ENCODE data around the gene HSP90AB1.

Gene HSP90AB1

GRCh38 chr6:44289726-44290260 is 42.9 kb downstream of the HSP90AB1 start:
- no peak for DNase-seq (ENCODE audit: low read depth)

- DNase-seq (ENCODE audit: low read depth), result no peak
Observed at GRCh38 chr6:44291841-44292240, 44.9 kb downstream of the HSP90AB1 start.

- no peak for DNase-seq (ENCODE audit: low read depth)
Observed at GRCh38 chr6:44292661-44293365, 45.9 kb downstream of the HSP90AB1 start.

GRCh38 chr6:44294832-44295791 is 48.2 kb downstream of the HSP90AB1 start:
- no peak for DNase-seq (ENCODE audit: low read depth)

- peak; percentile 15 for DNase-seq (ENCODE audit: low read depth)
Observed at GRCh38 chr6:44297063-44298038, 50.5 kb downstream of the HSP90AB1 start.

GRCh38 chr6:44298055-44298803 is 51.3 kb downstream of the HSP90AB1 start:
- DNase-seq (ENCODE audit: low read depth), result no peak

- no peak for DNase-seq (ENCODE audit: low read depth)
Observed at GRCh38 chr6:44298864-44299263, 52.0 kb downstream of the HSP90AB1 start.

GRCh38 chr6:44300292-44300823 is 53.5 kb downstream of the HSP90AB1 start:
- no peak for DNase-seq (ENCODE audit: low read depth)

- DNase-seq (ENCODE audit: low read depth), result no peak
Observed at GRCh38 chr6:44301106-44301505, 54.2 kb downstream of the HSP90AB1 start.

- no peak for DNase-seq (ENCODE audit: low read depth)
Observed at GRCh38 chr6:44301782-44302564, 55.1 kb downstream of the HSP90AB1 start.

- DNase-seq (ENCODE audit: low read depth), result no peak
Observed at GRCh38 chr6:44302856-44303255, 56.0 kb downstream of the HSP90AB1 start.

Measured in stimulated activated CD8-positive, alpha-beta memory T cell treated with anti-CD3 and anti-CD28 coated beads, Interleukin-12 subunit alpha, Interleukin-12 subunit beta, amount 100 ng/mL, for 1 hour (primary cell).